HG03571 (cell line): ENCODE measurements around the gene PLS1.
"Not testable (repeated sequence)": the region's sequence is repeated elsewhere in the genome, so short reads cannot be mapped to it uniquely, and the experiment has no call there.

Experiments used
- ATAC-seq: cut with Tn5 transposase; IDR thresholded peaks from one replicate; pipeline ENCODE4 v1.9.1; 2021; ENCODE audit not compliant: unreplicated experiment

The PLS1 gene

DNA sequence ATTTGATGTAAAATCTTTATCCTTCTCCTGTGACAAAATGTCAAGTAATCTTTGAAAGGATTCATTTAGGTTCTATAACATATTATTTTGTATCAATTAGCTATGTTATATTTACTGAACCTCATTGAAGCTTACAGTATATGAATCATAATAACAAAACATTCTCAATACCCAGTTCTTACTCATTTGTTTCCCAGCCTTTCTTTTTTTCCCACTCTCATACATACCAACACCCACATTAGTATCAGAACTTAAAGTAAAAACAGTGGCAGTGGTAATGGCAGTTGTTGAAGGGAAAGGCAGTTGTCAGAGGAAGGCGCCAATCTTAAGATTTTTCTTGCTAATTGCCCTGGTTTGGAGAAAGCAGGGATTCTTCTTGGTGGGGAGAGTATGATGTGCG lies 94.4 kb downstream of the PLS1 start:
- no peak for ATAC-seq

DNA sequence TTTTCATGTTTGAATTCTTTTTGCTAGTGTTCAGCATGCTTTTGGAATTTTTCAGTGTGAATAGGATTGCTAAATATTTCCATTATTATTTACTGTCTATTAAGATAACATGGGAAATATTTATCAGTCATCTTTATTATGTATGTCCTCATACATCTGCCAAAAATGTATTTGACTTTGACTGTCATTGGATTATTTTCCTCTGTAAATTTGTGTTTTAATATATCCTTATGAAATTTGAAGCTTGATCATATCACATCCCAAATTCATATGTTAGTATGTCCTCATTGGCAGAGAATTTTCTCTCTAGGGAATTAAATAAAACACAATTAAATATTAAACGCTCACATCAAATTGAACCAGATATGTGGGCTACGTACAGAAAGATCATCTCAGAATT lies 95.3 kb downstream of the PLS1 start:
- ATAC-seq = no peak

DNA sequence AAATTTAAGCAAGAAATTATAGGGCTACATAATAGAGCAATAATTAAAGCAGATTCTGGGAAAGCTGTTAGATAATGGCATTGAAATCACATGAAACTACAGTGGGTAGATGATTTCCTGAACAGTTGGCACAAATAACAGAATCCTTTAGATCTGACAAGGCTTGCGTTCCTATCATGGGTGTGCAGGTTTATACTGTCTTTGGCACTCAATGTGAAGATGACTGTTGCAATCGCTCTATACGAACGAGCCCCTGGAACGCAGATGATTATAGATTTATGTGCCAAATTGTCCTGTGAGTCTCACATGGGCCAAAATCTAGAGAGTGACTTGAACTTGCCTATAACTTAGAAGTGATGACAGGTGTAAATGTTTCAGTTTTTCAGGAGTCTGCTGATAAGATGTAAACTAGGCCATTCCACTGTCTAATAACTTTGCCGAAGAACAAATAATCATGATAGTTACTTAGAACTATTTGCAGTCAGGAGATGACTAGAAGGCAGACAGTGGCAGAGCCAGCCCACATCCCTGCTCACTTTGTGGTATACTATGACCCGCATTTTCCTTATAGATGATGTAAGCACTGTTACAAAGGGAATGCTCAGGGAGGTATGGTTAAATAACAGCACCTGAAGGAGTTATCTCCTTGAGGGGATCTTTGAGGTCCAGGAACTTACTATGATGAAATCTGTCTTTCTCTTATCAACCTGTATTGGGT lies 97.1 kb downstream of the PLS1 start:
- ATAC-seq = no peak

DNA sequence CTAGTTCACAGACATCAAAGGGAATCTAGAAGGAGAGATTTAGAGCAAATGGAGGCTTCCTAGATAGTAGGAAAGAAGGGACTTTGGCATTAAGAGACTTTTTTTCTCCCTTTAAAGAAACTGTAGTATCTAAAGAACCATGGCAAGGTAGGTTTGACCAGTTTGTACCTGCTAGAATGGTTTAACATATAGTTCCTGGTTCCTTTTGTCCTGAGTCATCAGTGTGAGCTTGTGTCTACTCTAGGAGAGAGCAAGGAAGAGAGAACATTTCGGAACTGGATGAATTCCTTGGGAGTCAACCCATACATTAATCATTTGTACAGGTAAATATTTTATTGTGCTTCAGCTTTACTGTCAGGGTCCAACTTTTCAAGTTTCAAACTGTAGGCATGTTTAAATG lies 98.0 kb downstream of the PLS1 start:
- ATAC-seq = no peak

DNA sequence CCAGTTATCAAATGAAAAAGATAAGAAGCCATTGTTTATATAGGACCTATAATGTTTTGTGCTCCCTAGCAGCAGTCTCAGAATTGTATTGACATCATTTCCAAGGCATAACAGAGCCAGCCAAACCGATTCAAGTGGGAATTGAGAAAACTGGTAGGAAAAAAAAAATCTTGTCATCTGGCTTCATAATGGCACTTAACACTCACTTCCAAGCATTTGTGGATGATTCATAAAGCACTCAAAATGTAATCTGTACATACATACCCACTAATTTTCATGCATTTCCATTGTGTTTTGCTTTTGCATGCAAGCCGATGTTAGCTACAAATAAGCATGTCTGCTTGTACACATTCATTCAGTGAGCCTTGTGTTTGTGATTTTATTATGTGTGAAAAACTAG lies 109.0 kb downstream of the PLS1 start:
- ATAC-seq = no peak

DNA sequence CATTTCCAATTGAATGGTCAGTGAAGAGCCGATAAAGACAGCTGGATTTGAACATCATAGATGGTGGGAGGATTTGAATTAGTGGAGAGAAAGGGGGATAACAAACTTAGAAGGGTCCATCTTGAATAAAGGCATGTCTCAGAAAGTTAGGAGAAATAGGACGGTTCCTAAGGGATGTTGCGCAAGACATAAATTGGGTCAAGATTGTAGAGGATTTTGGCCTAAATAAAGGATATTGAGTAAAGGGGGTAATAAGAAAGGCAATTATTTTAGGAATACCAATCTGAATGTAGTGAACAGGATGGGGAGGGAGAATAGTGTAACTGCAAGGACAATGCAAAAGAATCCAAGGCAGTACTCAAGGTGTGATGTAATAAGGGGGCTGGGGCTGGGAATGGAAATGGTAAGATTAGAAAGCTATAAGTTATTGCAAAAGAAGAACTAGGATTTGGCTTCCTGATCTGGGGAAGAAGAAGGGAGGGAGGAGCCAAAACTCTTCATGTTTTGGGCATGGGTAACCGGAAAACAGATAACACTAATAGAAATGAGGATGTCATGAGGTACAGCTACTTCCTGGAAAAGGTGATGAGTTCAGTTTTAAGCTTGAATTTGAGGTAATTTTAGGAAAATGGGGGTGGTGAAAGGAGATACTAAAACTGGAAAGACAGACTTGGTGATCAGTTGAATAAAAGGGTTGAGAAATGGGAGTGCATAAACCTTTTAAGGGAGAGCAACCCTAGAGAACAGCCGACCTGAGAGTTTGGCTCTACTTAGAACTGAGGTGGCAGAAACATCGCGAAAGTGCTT lies 110.3 kb downstream of the PLS1 start:
- no peak for ATAC-seq

DNA sequence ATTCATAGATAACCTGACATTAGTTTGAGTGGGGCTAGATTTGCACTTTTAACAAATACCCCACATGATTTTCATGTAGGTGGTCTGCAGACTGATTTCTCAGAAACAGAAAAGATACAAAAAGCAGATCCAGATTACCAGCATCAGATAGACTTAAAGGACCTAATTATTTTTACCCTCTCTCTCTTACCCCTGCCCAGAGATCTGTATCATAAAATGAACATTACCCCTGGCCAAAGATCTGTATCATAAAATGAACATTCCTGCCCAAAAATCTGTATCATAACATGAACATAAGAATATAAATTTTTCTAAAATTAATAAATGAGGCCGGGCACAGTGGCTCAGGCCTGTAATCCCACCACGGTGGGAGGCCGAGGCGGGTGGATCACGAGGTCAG lies 113.0 kb downstream of the PLS1 start:
- ATAC-seq = no peak

DNA sequence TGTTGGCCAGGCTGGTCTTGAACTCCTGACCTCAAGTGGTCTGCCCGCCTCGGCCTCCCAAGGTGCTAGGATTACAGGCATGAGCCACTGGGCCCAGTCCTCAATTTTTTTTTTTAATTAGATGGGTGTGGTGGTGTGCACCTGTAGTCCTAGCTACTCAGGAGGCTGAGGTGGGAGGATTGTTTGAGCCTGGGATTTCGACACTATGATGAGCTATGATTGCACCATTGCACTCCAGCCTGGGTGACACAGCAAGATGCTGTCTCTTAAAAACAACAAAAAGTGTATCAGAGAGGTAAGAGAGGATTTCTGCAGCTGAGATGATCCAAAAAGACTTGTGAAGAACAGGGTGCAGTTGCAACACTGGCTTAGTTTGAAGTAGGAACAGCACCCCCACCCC lies 118.7 kb downstream of the PLS1 start:
- not testable (repeated sequence) for ATAC-seq

DNA sequence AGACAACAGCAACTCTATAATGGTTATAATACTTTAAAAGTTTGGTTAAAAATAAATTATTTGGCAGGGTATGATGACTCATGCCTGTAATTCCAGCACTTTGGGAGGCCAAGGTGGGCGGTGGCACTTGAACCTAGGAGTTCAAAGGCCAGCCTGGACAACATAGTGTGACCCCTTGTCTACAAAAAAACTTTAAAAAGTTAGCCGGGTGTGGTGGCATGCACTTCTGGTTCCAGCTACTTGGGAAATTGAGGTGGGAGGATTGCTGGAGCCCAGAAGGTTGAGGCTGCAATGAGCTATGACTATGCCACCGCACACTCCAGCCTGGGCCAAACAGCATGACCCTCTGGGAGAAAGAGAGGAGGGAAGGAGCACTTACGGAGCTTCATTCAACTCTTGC lies 119.9 kb downstream of the PLS1 start:
- ATAC-seq = no peak

DNA sequence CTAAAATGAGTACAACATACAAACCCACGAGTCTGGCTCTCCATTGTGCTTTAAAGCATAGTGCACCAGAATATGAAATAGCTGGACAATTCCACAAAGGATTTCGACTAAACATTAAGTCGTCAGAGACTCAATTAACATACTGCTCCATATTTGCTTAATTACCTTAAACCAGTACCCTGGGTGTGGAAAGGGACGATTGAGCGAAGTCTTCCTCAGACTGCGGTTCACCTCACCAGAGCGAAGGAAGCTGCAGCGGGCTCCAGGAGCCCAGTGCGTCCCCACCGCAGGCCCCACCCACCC lies 127.4 kb downstream of the PLS1 start:
- ATAC-seq = no peak

DNA sequence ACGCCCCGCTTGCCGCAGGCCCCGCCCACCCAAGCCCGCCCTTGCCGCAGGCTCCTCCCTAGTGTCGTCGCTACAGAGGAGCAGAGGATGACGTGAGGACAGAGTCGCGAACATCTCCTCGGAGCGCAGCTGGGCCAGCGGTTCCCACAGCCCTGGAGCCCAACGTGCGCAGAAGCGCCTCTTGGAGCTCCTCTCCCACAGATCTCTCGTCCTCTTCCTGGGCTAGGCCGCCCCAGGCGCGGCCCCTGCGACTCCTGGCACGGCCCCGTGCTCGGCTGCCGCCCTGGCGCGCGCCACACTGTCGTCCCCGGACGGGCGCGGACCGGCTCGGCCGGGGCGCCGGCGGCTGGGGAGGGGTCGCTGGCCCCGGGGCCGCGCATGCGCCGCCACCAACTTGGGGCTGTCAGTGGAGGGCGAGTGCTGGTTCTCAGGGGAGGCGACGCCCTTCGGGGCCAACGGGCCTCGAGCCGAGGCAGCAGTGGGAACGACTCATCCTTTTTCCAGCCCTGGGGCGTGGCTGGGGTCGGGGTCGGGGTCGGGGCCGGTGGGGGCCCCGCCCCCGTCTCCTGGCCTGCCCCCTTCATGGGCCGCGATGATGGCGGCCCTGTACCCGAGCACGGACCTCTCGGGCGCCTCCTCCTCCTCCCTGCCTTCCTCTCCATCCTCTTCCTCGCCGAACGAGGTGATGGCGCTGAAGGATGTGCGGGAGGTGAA lies 127.9 kb downstream of the PLS1 start, which contains the start of gene TRPC1:
TSS of gene TRPC1 (plus strand) at position 67 of the 714 bp plus-strand sequence. CDS start at position 593, 526 bp downstream.
- ATAC-seq = peak; percentile 95

DNA sequence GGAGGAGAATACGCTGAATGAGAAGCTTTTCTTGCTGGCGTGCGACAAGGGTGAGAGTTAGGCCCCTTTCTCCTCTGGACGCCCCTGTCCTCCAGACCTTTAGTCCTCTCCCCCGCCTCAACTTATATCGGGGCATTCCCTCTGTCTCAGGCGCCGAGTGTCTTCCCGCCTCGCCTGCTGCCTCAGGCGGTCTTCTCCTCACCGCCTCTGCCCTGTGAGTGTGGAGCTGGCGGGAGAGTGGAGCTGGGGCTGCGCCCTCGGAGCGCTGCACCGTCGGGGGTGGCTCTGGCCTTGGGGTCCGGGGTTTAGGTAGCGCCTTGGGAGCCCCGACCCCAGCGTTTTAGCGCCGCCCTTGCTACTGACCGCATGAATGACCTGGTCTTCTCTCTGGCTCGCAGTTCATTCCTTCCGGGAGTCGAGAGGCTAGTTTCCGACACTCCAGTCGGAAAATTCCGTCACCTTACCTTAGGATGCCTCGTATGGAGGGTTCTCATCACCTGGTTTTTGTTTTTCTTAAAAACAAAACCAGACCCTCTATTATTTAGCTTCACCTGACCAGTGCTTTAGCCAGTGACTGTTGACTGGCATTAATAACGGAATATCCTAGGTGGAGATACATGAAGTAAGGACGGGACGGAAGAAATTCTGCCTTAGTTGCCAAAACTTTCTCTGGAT lies 128.6 kb downstream of the PLS1 start:
- peak; percentile 23 for ATAC-seq

DNA sequence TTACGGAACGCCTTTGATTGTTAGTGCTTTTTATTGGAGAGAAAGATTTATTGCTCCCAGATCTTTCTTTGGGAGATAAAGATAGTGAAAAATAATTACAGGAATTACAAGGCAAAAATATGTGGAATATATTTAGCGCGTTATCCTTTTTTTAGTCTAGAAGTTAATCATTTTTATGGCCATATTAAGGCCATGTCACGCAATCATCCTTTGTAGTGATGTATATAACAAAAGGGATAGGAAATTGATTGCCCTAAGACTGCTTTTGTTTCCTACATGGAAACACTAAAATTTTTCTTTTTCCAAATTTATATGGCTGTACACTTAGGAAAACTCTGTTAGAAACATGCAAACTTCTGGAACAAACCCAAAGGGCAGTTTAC lies 129.2 kb downstream of the PLS1 start:
- ATAC-seq = no peak

DNA sequence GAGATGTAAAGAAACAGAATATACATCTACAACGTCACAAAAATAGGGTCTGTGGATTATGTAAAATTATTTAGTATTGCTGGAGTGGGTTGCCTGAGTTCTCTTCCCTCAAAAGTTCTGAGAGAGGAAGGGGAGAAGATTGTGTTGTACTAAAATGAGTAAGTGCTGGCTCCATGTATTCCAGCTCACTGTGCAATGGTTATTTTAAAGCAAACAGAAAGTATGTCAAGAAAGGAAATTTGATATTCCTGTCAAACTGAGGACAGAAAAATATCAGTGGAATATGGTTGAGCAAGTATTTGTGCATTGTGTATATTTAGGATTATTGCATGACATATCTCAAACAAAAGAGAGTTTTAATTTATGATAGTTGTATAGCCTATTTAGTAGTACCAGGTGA lies 129.8 kb downstream of the PLS1 start:
- ATAC-seq = no peak

DNA sequence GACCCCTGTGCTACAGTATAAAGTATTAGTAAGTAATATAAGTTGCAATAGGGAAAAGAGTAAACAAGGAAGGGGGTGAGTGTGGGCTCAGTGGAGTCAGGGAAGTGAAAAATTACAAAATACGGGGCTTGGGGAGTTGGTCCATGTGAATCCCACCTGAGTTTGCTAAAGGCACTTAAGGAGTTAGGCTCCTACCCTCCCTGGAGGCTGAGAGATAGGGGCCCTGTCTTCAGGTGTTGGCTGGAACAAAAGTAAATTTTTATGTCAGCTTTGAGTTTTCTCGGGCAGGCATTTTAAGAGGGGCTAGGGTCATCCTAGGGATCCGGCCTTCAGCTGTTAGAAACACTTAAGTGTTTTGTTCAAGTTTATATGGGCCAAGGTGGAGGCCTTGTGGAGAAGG lies 135.9 kb downstream of the PLS1 start:
- ATAC-seq = no peak

DNA sequence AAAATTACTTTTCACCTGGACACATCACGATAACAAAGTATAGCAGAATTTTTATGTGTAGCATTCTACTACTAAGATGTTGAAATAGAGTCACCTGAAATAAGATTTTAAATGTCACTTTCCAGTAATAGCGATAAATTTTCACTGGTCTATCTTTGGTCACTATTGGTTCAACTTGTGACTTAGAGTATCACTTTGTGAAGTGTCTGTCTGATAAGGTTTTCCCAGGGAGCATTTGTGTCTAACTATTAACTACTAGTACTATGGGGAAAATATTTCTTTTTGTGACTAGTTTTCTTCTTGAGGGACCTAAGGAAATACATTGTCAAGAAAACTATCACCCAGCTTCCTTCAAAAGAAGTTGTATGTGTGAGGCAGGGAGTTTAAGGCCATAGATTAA lies 138.6 kb downstream of the PLS1 start:
- no peak for ATAC-seq

DNA sequence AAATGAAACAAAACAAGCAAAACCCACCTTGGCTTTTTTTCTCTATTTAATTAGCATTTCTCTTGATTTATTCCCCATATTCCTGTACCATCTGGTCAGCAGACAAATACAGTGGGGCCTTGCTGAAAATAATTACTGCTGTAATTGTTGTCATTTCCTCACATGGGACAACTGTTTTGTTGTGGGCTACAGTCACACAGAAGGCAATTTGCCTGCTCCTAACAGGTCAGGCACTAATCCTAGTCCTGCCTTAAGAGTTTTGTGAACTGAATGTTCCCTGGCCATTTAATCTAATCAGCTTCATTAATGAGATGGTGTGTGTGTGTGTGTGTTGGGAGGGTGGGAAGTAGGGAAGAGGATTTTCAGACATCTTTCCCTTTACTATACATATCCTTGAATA lies 139.3 kb downstream of the PLS1 start:
- no peak for ATAC-seq

DNA sequence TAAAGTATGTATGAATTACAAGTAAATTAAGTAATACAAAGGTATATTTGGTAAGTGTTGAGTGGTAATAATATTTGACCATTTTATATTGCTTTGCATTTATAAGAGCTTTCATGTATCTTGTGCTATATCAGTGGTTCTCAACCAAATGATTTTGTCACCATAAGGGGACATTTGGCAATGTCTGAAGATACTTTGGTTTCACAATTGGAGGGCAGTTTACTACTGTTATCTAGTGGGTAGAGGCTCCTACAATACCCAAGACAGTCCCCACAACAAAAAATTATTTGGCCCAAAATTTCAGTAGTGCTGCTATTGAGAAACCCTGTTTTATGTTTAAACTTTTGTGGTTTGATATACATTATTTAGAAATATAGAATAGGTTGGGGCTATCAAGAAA lies 142.2 kb downstream of the PLS1 start:
- no peak for ATAC-seq

DNA sequence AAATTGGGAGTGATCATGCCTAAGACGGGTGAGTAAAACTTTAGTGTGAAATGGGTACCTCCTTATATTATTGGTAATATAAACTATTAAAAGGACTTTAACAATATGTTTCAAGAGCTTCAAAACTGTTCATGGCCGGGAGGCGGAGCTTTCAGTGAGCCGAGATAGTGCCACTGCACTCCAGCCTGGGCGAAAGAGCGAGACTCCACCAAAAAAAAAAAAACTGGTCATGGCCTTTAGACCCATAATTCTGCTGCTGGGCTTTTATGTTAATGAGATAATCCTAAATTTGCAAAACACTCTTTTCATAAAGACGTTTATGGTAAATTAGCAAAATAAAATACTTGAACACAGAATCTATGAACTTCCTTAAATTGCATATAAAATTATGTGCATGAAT lies 150.5 kb downstream of the PLS1 start:
- ATAC-seq = no peak

DNA sequence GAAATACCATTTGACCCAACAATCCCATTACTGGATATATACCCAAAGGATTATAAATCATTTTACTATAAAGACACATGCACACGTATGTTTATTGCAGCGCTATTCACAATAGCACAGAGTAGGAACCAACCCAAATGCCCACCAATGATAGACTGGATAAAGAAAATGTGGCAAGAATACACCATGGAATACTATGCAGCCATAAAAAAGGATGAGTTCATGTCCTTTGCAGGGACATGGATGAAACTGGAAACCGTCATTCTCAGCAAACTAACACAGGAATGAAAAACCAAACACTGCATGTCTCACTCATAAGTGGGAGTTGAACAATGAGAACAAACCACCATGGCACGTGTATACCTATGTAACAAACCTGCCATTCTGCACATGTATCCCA lies 154.3 kb downstream of the PLS1 start:
- not testable (repeated sequence) for ATAC-seq

DNA sequence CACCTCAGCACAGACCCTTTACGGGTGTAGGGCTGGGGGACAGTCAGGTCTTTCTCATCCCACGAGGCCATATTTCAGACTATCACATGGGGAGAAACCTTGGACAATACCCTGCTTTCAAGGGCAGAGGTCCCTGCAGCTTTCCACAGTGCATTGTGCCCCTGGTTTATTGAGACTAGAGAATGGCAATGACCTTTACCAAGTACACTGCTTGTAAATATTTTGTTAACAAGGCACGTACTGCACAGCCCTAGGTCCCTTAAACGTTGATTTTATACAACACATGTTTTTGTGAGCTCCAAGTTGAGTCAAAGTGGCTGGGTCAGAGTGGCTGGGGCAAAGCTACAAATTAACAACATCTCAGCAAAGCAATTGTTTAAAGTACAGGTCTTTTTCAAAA lies 156.4 kb downstream of the PLS1 start:
- ATAC-seq = not testable (repeated sequence)

DNA sequence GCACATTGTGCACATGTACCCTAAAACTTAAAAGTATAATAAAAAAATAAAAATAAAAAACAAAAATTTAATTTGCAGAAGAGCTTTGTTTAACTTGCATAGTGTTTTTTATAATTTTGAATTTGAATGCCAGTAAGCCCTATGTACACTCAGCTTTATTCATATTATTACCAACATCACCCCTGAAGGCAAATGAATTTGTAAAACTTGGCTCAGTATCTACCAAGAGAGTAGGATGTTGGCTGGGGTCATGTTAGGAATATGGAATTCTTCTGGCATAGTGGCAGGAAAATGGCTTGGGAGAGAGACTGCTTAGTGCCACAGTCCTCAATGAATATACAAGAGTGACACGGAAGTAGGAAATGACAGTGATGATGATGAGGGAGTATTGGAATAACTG lies 158.3 kb downstream of the PLS1 start:
- ATAC-seq = no peak
